Left ventricle myocardium inferior (tissue), 1 donor: ENCODE data around the gene SETD5. TPM values are rescaled to one million over a fixed set of nuclear protein-coding genes. Genes with fewer than 3 reads are reported as not detected.

Experiments
- DNase-seq: peaks from one replicate; pipeline ENCODE4 v3.0.0-alpha.2; 2020
- H3K27ac ChIP-seq: fragments of 200-600 bp; replicated peaks from 2 replicates; pipeline ENCODE4 v1.8.0; 2021
- H3K27me3 ChIP-seq: fragments of 200-600 bp; 2 replicates; pipeline ENCODE4 v1.8.0; 2021; ENCODE audit warnings: low read depth
- H3K36me3 ChIP-seq: fragments of 200-600 bp; 2 replicates; pipeline ENCODE4 v1.8.0; 2021
- H3K4me1 ChIP-seq: fragments of 200-600 bp; 2 replicates; pipeline ENCODE4 v1.8.0; 2021
- H3K4me3 ChIP-seq: fragments of 200-600 bp; 2 replicates; pipeline ENCODE4 v1.8.0; 2021; ENCODE audit warnings: mild to moderate bottlenecking, moderate library complexity
- H3K9me3 ChIP-seq: fragments of 200-600 bp; replicated peaks from 2 replicates; pipeline ENCODE4 v1.8.0; 2021
- CTCF ChIP-seq: fragments of 200-600 bp; IDR thresholded peaks from 2 replicates; pipeline ENCODE4 v1.8.0; 2021; ENCODE audit warnings: antibody characterized with exemption, mild to moderate bottlenecking, borderline replicate concordance
- intact Hi-C: fragments of 100-400 bp; cut with micrococcal nuclease; formaldehyde crosslinking; loops from one replicate; pipeline ENCODE4 v1.11.0; 2022
- total RNA-seq: library from RNA; stranded (reverse); fragmentation: NEBNext Ultra II Directional; extraction: Animal tissue kit (Norgen Biotek cat#: 25700); gene quantifications from one replicate; pipeline ENCODE4 v1.2.1, GENCODE V29; 2021
- donor health status: DM: no; HTN: yes; CAD: no; lungs with severe emphysema.

SETD5 gene
- total RNA-seq, 1 donor from 2014 or later = 49.9 TPM

DNA sequence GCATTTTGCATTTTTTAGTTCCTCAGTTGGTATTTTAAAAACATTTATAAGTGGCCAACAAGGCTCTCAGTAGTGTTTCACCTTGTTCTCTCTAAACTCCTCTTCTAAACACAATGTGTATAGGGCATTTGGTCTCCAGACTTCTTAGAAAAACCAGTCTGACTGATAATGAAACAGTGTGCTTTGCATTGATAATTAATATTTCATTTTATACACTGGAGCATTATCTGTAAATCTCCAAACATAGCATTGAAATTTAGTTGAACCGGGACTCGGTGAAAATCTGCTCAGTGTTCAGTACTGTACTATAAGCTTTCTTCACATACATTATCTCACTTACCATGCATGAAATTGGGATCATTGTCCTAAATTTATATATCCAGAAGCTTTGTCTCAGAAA, 53.6 kb downstream of the SETD5 start:
- no peak for TF ChIP-seq CTCF

DNA sequence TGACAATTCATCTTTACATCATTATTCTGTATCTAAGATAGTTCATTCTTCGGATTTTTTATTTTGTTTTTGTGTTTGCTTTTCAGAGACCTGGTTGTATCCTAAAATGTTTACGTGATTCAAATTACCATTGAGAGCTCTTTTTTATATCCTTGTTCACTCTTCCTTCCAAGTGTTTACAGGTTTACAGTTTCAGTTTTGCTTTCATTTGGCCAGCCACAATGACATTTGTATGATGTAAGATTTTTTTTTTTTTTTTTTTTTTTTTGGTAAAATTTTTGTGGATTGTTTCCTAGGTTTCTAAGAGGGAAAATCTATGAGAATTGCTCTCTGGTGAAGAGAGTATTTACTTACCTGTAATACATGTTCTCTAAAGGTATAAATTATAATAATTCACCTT, 55.0 kb downstream of the SETD5 start:
- Histone ChIP-seq H3K4me1 (no peaks in the 10 kb centered on the region), H3K27ac (no peak overlapping the region), H3K36me3 (peaks cover 95% of the 10 kb centered on the region), H3K4me3 (no peak overlapping the region), H3K9me3 (no peaks in the 10 kb centered on the region), H3K27me3 (no peaks in the 10 kb centered on the region)
- intact Hi-C loops = no loop called here
- no peak for DNase-seq
- TF ChIP-seq CTCF = no peak

More for the DNA sequence above, 53.6 kb downstream of the SETD5 start:
- Histone ChIP-seq H3K36me3 (peaks cover 95% of the 10 kb centered on the region), H3K27ac (no peak overlapping the region), H3K27me3 (no peaks in the 10 kb centered on the region), H3K9me3 (no peaks in the 10 kb centered on the region), H3K4me3 (no peak overlapping the region), H3K4me1 (no peaks in the 10 kb centered on the region)
- DNase-seq = no peak
- intact Hi-C loops = no loop called here

GRCh38 chr3:9455596-9456131, 58.2 kb downstream of the SETD5 start:
- Histone ChIP-seq H3K4me3 (no peak overlapping the region), H3K27ac (no peak overlapping the region), H3K9me3 (no peaks in the 10 kb centered on the region), H3K36me3 (peaks cover 90% of the 10 kb centered on the region), H3K4me1 (no peaks in the 10 kb centered on the region), H3K27me3 (no peaks in the 10 kb centered on the region)
- intact Hi-C loops = no loop called here
- no peak for DNase-seq
- TF ChIP-seq CTCF = no peak

DNA sequence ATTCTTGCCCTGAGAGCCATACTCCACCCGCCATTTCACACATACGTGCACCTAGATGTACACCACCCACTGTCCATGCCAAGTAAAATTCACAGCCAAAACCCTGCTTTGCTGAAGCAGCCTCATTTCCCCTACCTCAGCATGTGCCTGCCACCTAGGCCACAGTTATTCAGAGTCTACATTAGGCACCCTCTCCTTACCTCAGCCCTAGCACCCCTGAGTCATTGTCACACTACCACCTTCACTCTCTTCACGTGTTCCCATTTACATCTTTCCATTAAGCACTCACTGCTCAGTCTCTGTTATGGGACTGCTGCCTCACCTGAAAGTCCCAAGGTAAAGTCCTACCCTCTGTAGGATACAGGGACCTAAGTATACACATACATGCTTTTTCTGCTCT, 70.0 kb downstream of the SETD5 start:
- H3K27me3 ChIP-seq = no peaks in the 10 kb centered on the region
- DNase-seq = no peak
- no peak overlapping the region for H3K27ac ChIP-seq
- no peaks in the 10 kb centered on the region for H3K9me3 ChIP-seq
- H3K4me3 ChIP-seq = no peak overlapping the region
- H3K4me1 ChIP-seq = no peaks in the 10 kb centered on the region
- intact Hi-C loops = no loop called here
- H3K36me3 ChIP-seq = peaks cover 98% of the 10 kb centered on the region
- TF ChIP-seq CTCF = no peak

GRCh38 chr3:9468460-9468859, 71.0 kb downstream of the SETD5 start:
- Histone ChIP-seq H3K4me1 (no peaks in the 10 kb centered on the region), H3K27me3 (no peaks in the 10 kb centered on the region), H3K27ac (no peak overlapping the region), H3K9me3 (no peaks in the 10 kb centered on the region), H3K36me3 (peaks cover 98% of the 10 kb centered on the region), H3K4me3 (no peak overlapping the region)
- no peak for DNase-seq
- intact Hi-C loops = no loop called here
- no peak for TF ChIP-seq CTCF
